Duodenal mucosa (tissue), 2 donors: ENCODE results near the gene PLSCR2.

Experiments
- H3K27ac ChIP-seq: one replicate; pipeline ENCODE4 v1.7.0; 2013; ENCODE audit warnings: low read depth, low read length
- H3K27me3 ChIP-seq, 2 donors: one replicate each; pipeline ENCODE4 v1.7.0; 2013; ENCODE audit warnings: low read length in 2 of 2, control low read depth in 1 of 2; ENCODE audit not compliant: insufficient read depth in 2 of 2, control insufficient read depth in 1 of 2
- H3K36me3 ChIP-seq, 2 donors: one replicate each; pipeline ENCODE4 v1.7.0; 2013; ENCODE audit warnings: low read length in 2 of 2, control low read depth in 1 of 2; ENCODE audit not compliant: insufficient read depth in 2 of 2, control insufficient read depth in 1 of 2
- H3K4me1 ChIP-seq, 2 donors: one replicate each; pipeline ENCODE4 v1.7.0; 2013; ENCODE audit warnings: low read length in 2 of 2, control low read depth in 1 of 2; ENCODE audit not compliant: insufficient read depth in 2 of 2, control insufficient read depth in 1 of 2
- H3K4me3 ChIP-seq, 2 donors: one replicate each; pipeline ENCODE4 v1.7.0; 2013; ENCODE audit warnings: low read length in 2 of 2, low read depth in 1 of 2
- H3K9ac ChIP-seq, 2 donors: one replicate each; pipeline ENCODE4 v1.7.0; 2013; ENCODE audit warnings: low read length in 2 of 2, low read depth in 1 of 2
- H3K9me3 ChIP-seq, 2 donors: one replicate each; pipeline ENCODE4 v1.7.0; 2013; ENCODE audit warnings: low read length in 2 of 2, control low read depth in 1 of 2; ENCODE audit not compliant: control insufficient read depth in 1 of 2

PLSCR2 gene

GRCh38 chr3:146390957-146391356 is 78.4 kb downstream of the PLSCR2 start:
- Histone ChIP-seq H3K9me3 (no peaks in the 10 kb centered on the region), H3K27ac (no peak overlapping the region), H3K4me1 (no peaks in the 10 kb centered on the region), H3K36me3 (no peaks in the 10 kb centered on the region), H3K9ac (no peak overlapping the region), H3K27me3 (no peaks in the 10 kb centered on the region), H3K4me3 (no peak overlapping the region)

- Histone ChIP-seq H3K27me3 (no peaks in the 10 kb centered on the region), H3K4me1 (no peaks in the 10 kb centered on the region), H3K36me3 (no peaks in the 10 kb centered on the region), H3K9me3 (no peaks in the 10 kb centered on the region), H3K4me3 (no peak overlapping the region), H3K27ac (no peak overlapping the region), H3K9ac (no peak overlapping the region)
Observed at GRCh38 chr3:146390006-146390772, 79.2 kb downstream of the PLSCR2 start.

GRCh38 chr3:146387566-146387965 is 81.8 kb downstream of the PLSCR2 start:
- H3K36me3 ChIP-seq, result no peaks in the 10 kb centered on the region
- no peaks in the 10 kb centered on the region for H3K4me1 ChIP-seq
- no peak overlapping the region for H3K4me3 ChIP-seq
- H3K9ac ChIP-seq, result no peak overlapping the region
- H3K9me3 ChIP-seq, result no peaks in the 10 kb centered on the region
- no peaks in the 10 kb centered on the region for H3K27me3 ChIP-seq
- H3K27ac ChIP-seq, result no peak overlapping the region

GRCh38 chr3:146386936-146387335 is 82.4 kb downstream of the PLSCR2 start:
- Histone ChIP-seq H3K9me3 (no peaks in the 10 kb centered on the region), H3K4me3 (no peak overlapping the region), H3K27ac (no peak overlapping the region), H3K36me3 (no peaks in the 10 kb centered on the region), H3K27me3 (no peaks in the 10 kb centered on the region), H3K4me1 (no peaks in the 10 kb centered on the region), H3K9ac (no peak overlapping the region)

- H3K36me3 ChIP-seq, result no peaks in the 10 kb centered on the region
- H3K4me1 ChIP-seq, result no peaks in the 10 kb centered on the region
- no peak overlapping the region for H3K9ac ChIP-seq
- H3K4me3 ChIP-seq, result no peak overlapping the region
- no peaks in the 10 kb centered on the region for H3K9me3 ChIP-seq
- H3K27me3 ChIP-seq, result no peaks in the 10 kb centered on the region
- no peak overlapping the region for H3K27ac ChIP-seq
Observed at GRCh38 chr3:146384786-146385185, 84.6 kb downstream of the PLSCR2 start.
